Measurements from ENCODE around the gene INPP4A. TPM values are rescaled to one million over a fixed set of nuclear protein-coding genes. Genes with fewer than 3 reads are reported as not detected.

Gene INPP4A
- total and polyA plus RNA-seq, 2 donors (not counting 3 experiments of a cell fraction or from before 2014, with no cell fraction given): 14.9 to 28.8 TPM

- H3K9ac ChIP-seq (replicated peaks; ENCODE audit: extremely low read depth, insufficient read depth, low read length): no peak overlapping the region
- no peaks in the 10 kb centered on the region for H3K27me3 ChIP-seq (ENCODE audit: control insufficient read depth in 2 of 2, insufficient read depth in 2 of 2, low read length in 2 of 2)
- H3K4me3 ChIP-seq (replicated peaks in 1 of 3; ENCODE audit: insufficient read depth in 1 of 3, low read depth in 1 of 3, low read length in 3 of 3): no peak overlapping the region
- no peaks in the 10 kb centered on the region for H3K9me1 ChIP-seq (replicated peaks; ENCODE audit: control insufficient read depth, extremely low read depth, insufficient read depth, low read length)
- no peak overlapping the region for H3K27ac ChIP-seq (ENCODE audit: insufficient read depth, low read depth, low read length)
- no peak for TF ChIP-seq POLR2A (IDR thresholded peaks at IDR 0.05; ENCODE audit: low read depth, low read length)
- TF ChIP-seq CTCF (IDR thresholded peaks at IDR 0.05; ENCODE audit: extremely low read depth in 1 of 2, insufficient read depth in 1 of 2, low read depth in 1 of 2, low read length in 2 of 2): no peak
- no peak for TF ChIP-seq GATA2 (IDR thresholded peaks at IDR 0.05; ENCODE audit: insufficient read depth, insufficient read length, low read depth, low read length)
- TF ChIP-seq POLR2AphosphoS5 (IDR thresholded peaks at IDR 0.05; ENCODE audit: insufficient read depth, low read depth, low read length): no peak
- TF ChIP-seq MYC (IDR thresholded peaks at IDR 0.05; ENCODE audit: low read depth, low read length): no peak
- no peak for TF ChIP-seq EZH2 (IDR thresholded peaks at IDR 0.05; ENCODE audit: borderline replicate concordance, low read depth, low read length, severe bottlenecking)
- no peak for TF ChIP-seq MAX (IDR thresholded peaks at IDR 0.05; ENCODE audit: insufficient read depth, insufficient read length)
- no peak for TF ChIP-seq FOS (IDR thresholded peaks at IDR 0.05; ENCODE audit: borderline replicate concordance, insufficient read depth, low read length)
- TF ChIP-seq JUN (IDR thresholded peaks at IDR 0.05; ENCODE audit: borderline replicate concordance, insufficient read depth, insufficient read length, low read depth): no peak
- FAIRE-seq: no peak
- POLR2A ChIA-PET: no interaction called here
- H3K4me1 ChIP-seq (ENCODE audit: control insufficient read depth, extremely low read depth, insufficient read depth, low read length): no peaks in the 10 kb centered on the region
- no TSS peak for BruUV-seq (replicated peaks)
- H3K36me3 ChIP-seq (ENCODE audit: control insufficient read depth in 2 of 2, extremely low read depth in 1 of 2, insufficient read depth in 2 of 2, low read length in 2 of 2): peaks cover 4 to 33% of the 10 kb centered on the region in 2 experiments
- intact Hi-C loops (cut with micrococcal nuclease): no loop called here
- H4K20me1 ChIP-seq (replicated peaks; ENCODE audit: control insufficient read depth, extremely low read depth, insufficient read depth, low read length): no peaks in the 10 kb centered on the region
- dilution Hi-C loops (cut with MboI; ENCODE audit: extremely low pct_ligation_motif_present, low sequenced_read_pairs): no loop called here
- H3K9me3 ChIP-seq (replicated peaks; ENCODE audit: control insufficient read depth, insufficient read depth, low read length): no peaks in the 10 kb centered on the region
- no peaks in the 10 kb centered on the region for H3K79me2 ChIP-seq (ENCODE audit: control insufficient read depth, insufficient read depth, low read length)
- DNase-seq (ENCODE audit: low read depth, low spot score): no peak
- H3K4me2 ChIP-seq (ENCODE audit: insufficient read depth, low read length): no peak overlapping the region
- CTCF ChIA-PET: no interaction called here
- H2AFZ ChIP-seq (ENCODE audit: low read depth, low read length): no peak overlapping the region
These were observed 121.3 kb downstream of the INPP4A start for GRCh38 chr2:98565941-98566340.

Data from endothelial cell of umbilical vein (primary cell).